VCaP (cell line): Measurements from ENCODE around the gene DAW1.

Source experiments
- H3K27ac ChIP-seq: fragments of 450-650 bp; 2 replicates; pipeline ENCODE4 v1.5.1; 2017
- CTCF ChIP-seq: fragments of 450-650 bp; conservative IDR thresholded peaks from 2 replicates; pipeline ENCODE4 v1.5.1; 2017; ENCODE audit warnings: mild to moderate bottlenecking, moderate library complexity

The DAW1 gene

GRCh38 chr2:227960317-227960716 lies 88.9 kb downstream of the DAW1 start:
- TF ChIP-seq CTCF: no peak
- no peak overlapping the region for H3K27ac ChIP-seq

- TF ChIP-seq CTCF: no peak
- no peak overlapping the region for H3K27ac ChIP-seq
Observed at GRCh38 chr2:227971619-227972230, 100.3 kb downstream of the DAW1 start.

DNA sequence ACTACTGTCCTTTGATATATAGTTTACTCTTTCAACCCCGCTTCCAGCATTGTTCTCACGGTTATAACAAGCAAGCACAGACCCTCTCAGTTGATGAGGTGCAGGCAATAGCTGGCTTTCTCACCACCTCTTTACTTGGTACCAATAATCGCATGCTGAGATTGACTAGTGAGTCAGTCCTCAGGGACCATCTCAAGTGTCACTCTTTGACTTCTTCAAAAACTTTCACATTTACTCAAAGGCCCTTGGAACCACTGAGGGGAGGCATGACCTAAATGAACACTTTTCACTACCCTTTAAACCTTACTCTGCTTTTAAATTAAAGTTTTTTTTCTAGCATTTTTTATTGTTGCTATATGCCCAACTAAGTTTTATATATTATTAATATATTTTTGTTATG lies 101.8 kb downstream of the DAW1 start:
- TF ChIP-seq CTCF: no peak
- no peak overlapping the region for H3K27ac ChIP-seq
